ELF-1 (cell line): Measurements from ENCODE around the gene COX8C.

Source experiments
- DNase-seq: peaks from one replicate; pipeline ENCODE4 v3.0.0-alpha.2; 2016; ENCODE audit warnings: low read depth, low spot score

COX8C gene

GRCh38 chr14:93346926-93347721 lies at the start of gene COX8C:
Gene COX8C, plus strand, starts transcription at chr14:93347182. Its CDS starts 87 bp downstream, at chr14:93347269.
- DNase-seq: no peak

DNA sequence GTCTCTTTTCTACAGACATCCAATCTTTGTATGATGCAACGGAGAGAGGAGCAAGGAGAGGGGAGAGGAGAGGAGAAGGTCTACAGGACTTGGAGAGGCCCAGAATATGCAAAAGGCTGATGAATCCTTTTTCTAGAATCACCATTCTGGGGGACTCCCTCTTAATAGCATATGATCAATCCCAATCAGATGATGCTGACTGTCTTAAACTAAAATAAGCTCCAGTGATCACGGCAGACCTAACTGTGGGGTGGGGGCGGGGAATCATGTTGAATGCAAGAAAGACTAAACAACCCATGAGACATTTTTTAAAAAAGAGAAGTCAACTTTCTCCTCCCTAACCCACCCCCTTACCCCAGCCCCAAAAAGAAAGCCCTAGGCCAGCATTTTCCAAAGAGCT lies 47.6 kb upstream of the COX8C start:
- DNase-seq: no peak

DNA sequence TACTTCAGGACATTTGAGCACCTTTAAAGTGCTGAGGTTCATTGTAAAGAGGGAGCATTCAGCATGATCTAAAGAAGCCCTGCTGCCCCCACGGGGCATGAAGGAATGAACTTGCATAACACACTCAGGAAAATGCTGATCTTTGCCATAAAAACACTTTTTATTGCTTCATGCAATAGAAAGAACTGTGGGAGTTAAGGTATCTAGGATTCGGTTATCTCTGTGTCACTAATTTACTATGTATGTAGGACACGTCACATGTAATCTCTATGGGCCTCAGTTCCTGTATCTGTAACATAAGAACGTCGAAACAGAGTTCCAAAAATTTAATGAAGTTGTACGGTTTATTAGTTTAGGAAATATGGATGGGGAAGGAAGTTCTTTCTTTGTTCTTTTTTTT lies 47.1 kb upstream of the COX8C start:
- DNase-seq: no peak

DNA sequence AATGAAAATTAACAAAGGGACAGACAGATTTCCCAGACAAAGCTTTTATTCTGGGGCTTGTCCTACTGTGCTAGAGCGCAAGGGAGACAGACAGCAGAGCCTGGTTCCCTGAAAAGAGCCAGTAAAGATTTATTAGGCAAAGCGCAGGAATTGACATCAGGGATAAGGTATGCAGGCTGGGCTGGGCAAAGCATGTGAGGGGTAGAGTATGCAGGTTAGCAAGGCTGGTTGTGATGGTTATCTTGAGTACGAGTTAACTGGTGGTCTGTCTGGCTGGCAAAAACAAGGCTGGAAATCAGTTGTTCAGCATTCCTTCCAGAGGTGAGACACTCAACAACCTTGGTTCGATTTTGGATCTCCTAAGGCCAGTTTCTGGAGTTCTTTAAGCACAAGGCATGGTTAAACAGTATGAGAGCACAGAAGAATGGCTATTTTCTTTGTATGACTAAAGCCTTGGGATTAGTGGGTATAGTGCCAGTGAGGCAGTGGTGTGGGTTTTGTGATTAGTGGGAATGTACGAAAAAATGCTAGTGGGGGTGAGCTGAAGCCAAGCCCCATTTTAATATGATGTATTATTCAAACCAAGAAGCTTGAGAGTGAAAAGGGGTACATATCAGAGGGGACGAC lies 45.0 kb upstream of the COX8C start:
- DNase-seq: peak; percentile 90

GRCh38 chr14:93302688-93303581 lies 44.0 kb upstream of the COX8C start:
- peak; percentile 40 for DNase-seq

- DNase-seq: no peak
Observed at GRCh38 chr14:93303659-93304058, 43.3 kb upstream of the COX8C start.

DNA sequence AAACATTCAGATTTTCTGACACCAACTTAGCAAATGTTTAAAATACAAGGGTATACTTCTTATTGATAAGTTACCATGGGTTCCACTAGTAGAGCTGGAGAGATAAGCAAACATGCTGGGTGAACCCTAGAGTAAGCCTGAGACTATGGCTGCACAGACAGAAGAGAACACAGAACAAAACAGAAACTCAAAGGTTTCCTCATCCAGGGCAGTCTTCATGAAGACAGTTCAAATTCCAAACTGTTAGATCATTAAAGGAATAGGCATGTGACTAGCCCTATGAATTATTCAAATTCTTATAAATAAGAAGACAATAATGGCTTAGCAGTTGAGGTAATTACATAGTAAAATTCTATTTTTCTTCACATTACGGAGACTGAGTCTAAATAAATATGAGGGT lies 42.2 kb upstream of the COX8C start:
- DNase-seq: no peak

- DNase-seq: no peak
Observed at GRCh38 chr14:93305725-93306418, 41.1 kb upstream of the COX8C start.

DNA sequence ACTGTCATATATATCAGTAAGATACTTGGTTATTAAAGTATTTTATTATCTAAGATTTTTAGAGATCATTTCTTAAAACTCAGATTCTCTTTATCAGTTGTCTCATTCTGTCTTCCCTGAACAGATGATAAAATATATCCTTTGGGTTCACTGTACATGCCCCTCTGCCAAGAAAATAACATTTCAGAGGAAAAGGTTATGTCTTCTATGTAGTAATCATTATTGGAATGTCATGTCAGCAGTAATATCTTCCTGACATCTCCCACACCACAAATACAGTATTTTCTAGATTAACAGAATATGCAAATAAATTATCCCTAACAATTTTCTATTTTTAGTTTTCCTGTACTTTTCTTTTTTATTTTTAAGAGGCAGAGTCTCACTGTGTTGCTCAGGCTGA lies 40.2 kb upstream of the COX8C start:
- DNase-seq: no peak

DNA sequence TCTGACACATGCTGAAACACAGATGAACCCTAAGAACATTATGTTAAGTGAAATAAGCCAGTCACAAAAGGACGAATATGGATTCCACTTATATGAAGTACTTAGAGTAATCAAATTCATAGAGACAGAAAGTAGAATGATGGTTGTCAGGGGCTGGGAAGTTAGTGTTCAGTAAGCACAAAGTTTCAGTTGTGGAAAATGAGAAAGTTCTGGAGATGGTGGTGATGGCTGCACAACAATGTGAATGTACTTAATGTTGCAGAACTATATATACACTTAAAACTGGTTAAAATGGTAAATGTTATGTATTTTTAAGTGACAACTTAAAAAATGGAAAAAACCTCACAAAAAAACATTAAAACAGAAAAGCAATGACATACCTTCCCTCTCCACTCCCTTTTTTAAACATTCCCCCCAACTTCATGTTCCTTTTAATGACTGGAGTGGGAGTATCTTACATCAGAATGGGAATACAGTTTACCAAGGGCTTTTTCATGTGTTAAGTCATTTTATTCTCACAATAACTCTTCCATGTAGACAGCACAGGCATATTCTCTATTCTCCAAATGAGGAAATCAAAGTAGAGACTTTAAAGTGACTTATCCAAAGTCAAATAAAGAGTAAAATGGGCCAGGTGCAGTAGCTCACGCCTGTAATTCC lies 38.2 kb upstream of the COX8C start:
- DNase-seq: no peak

- DNase-seq: no peak
Observed at GRCh38 chr14:93309427-93309966, 37.5 kb upstream of the COX8C start.

- no peak for DNase-seq
Observed at GRCh38 chr14:93311082-93311481, 35.9 kb upstream of the COX8C start.

GRCh38 chr14:93315575-93315974 lies 31.4 kb upstream of the COX8C start:
- DNase-seq: no peak

DNA sequence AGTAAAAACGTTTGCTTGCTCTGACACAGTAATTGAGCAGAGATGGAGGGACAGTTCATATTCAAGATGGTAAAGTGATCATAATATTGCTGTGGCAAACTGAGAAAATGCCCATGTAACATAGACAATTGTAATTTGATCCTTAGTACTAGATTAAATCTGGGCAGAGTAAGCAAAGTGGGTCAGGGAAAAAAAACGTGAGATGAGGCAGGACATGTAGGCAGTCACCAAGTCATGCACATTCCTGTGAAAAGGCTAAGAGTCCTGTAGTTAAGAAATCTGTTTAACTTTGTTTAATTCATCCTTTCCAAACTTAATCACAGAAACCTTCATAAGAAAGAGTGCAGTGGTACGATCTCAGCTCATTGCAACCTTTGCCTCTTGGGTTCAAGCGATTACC lies 30.3 kb upstream of the COX8C start:
- DNase-seq: no peak

DNA sequence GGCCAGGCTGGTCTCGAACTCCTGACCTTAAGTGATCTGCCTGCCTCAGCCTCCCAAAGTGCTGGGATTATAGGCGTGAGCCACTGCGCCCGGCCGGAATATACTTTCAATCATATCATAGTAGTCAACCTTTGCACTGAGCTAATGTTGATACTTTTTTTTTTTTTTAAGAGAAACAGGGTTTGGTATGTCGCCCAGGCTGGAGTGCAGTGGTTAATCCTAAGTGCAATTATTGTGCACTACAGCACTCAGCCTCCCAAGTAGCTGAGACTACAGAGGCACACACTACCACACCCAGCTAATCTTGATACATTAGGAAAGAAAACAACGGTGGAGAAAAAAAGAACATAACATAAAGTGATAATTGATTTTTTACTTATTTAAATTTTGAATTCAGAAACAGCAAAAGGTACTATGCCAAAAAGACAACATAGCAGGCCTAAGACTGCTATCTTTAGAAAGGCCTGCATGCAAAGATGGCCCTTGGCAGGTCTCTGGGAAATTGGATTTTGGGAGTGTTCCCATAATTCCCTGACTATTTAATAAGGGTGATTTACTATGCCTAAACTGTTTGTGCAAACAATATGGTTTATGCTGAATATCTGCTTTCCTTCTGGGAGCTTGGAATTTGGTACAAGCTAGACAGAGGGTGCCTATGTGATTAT lies 29.6 kb upstream of the COX8C start:
- DNase-seq: no peak

GRCh38 chr14:93317875-93318807 lies 28.8 kb upstream of the COX8C start:
- no peak for DNase-seq

DNA sequence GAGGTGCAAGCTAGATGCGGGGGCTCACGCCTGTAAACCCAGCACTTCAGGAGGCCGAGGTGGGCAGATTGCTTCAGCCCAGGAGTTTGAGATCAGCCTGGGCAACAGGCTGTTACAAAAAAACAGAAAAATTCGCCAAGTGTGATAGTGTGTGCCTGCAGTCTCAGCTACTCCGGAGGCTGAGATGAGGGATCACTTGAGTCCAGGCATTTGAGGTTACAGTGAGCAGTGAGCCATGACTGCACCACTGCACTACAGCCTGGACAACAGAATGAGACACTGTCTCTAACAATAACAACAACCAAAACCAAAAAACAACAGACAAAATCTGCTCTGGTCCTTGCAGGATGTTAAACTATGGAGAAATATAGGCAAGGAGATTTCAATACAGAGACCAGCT lies 28.1 kb upstream of the COX8C start:
- DNase-seq: no peak

DNA sequence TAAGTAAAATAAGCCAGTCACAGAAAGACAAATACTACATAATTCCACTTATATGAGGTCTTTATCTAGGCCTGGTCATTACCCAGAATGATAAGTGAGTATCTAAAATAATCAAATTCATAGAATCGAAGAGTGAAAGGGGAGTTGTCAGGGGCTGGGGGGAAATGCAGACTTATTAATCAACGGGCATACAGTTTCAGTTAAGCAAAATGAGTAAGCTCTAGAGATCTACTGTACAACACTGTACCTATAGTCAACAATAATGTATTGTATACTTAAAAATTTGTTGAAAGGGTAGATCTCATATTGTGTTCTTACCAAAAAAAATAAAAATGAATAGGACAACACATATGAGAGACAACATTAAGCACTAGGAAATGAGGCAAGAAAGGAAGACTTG lies 27.5 kb upstream of the COX8C start:
- DNase-seq: no peak

- no peak for DNase-seq
Observed at GRCh38 chr14:93319958-93320357, 27.0 kb upstream of the COX8C start.
